HG03354 (cell line): ENCODE results near the gene TBPL2.
"Not testable (repeated sequence)": the region's sequence is repeated elsewhere in the genome, so short reads cannot be mapped to it uniquely, and the experiment has no call there.

ENCODE experiments used
- ATAC-seq: cut with Tn5 transposase; IDR thresholded peaks from one replicate; pipeline ENCODE4 v1.9.1; 2021; ENCODE audit warnings: mild to moderate bottlenecking; ENCODE audit not compliant: unreplicated experiment, poor library complexity, severe bottlenecking

The TBPL2 gene

DNA sequence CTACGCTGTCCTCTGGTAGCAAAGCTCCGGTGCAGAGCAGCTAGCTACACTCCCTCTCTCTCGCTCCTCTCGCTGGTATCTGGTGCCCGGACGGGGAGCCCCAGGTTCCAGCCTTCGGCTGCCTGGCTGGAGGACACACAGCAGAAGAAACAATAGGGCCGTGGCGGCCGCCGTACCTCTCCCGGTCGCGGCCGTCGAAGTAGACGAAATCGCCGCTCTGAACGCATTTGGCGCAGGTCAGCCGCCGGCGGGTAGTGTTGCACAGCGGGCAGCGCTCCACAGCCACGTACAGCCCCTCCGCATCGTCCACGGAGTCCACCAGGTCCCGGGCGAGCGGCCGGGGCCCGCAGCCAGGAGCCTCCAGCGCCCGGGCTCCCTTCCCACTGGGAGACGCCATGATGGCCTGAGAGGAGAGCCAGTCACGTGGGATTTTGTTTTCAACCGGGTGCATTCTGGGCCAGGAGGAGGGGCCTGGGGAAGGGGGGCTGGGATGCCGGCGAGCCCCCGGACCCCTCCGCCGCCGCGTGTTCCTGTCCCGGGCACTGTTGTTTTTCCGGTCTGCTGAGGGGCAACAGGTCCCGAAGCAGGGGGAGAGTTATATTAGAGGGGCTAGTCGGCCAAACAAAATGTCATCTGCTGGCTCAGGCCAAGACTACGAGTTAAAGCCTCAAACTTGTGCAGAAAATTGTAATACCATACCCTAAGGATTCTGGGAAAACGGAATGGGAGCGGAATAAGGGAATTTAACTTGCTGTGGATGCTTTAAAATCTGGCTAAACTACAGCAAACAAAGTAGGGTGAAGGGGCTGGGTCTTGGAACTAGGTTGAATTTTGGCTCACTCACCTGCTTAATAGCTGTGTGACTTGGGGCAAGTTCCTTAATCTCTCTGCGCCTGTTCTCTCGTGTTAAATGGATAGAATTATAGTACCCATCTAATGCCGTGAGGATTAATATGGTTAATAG, 28.7 kb downstream of the TBPL2 start, which contains the start of gene ATG14:
Gene ATG14 (minus strand): TSS at position 405 of the 964 bp plus-strand sequence. CDS start 8 bp downstream, at position 397.
- ATAC-seq, result peak; percentile 97

DNA sequence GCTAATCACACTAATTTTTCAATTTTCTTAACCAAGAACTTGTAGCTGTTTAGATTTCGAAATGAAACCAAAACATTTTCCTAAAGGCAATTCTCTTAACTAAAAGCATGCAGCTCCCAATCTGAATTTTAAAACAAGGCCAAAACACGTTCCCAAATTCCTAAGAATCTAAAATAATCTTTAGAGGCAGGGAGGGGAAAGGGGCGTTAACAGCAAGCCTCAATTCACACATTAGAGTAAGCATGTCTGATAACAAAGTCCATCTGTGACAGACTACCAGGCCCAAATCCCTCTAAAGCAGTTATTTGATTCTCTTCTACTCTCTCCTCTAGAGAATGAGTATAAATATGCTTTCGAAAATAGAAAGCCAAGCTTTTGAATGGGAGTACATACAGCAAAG, 29.5 kb downstream of the TBPL2 start:
- ATAC-seq, result no peak

DNA sequence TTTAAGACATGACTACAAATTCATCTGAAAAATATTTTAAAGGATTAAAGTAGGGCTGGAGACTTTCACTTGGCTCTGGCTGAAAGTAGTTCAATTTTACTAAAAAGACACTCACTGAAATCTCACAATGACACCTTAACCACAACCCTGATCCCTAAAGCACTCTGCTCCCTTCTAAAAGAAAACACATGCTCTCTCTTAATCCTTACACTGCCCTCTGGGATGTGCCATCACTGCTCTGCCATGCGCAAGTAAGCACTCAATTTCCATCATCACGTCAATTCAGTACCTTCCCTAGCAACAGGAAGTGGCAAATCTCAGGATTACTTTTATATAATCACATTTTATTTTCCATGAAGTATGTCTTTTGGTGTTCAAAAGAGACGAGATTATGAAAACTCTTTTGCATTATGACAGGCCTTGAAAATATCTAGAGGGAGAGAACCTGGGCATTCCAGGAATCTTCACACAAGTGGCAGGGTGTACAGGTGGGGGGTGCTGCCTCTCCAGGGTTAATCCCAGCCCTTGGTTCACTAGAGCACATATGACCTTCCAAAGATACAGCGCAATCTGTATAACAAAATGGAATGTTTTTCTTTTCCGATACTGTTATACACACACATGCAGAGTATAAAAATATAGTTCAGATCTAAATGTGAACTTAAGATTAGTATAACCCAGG, 36.1 kb downstream of the TBPL2 start:
- ATAC-seq, result no peak

DNA sequence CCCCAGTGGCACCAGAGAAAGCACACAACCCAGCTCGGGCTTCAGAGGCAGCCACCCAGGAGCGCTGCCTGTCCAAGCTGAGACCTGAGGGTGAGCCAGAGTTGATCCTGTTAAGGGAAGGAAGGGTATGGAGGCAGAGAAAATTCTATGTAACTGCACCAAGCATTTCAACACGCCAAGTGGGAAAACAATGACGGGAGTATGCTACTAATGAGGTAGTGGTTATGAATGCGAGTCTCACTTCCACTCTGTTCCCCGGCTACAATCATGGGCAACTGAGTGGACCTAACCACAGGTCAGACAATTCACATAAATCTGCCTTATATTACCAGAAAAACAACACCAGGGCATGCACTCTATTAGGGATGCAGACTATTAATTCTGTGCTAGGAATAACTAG, 38.7 kb downstream of the TBPL2 start:
- ATAC-seq, result no peak

DNA sequence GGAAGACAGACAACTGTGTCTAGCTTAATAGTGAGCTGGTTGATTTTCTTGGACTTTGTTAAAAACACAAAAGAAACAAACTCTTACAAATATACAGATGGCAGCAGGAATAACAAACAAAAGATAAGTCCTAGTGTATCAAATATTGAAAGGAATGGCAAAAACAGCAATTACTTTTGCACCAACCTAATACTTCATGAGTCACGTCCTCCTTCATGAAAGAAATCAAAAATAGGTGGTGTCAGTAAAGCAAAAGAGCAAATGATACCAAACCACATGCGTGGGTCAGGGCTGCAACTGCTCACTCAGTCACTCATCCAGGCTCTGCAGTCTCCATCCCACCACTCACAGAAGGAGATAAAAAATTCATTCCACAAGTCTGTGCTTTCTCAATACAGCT, 40.6 kb downstream of the TBPL2 start:
- ATAC-seq, result no peak

DNA sequence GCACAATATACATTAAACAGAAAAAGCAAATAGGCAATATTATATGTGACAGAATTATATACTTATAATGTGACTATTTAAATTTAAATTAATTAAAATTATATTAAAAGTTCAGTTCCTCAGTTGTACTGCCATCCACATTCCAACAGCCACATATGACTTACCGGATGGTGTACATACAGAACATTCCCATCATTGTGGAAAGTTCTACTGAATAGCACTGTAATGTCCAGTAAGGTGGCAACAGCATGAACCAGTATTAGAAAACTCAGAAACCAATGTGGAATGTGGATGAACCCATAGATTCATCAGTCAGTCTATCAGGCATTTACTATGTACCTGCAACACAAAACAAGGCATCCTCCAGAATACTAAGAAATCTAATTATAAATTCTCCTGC, 41.2 kb downstream of the TBPL2 start:
- no peak for ATAC-seq

DNA sequence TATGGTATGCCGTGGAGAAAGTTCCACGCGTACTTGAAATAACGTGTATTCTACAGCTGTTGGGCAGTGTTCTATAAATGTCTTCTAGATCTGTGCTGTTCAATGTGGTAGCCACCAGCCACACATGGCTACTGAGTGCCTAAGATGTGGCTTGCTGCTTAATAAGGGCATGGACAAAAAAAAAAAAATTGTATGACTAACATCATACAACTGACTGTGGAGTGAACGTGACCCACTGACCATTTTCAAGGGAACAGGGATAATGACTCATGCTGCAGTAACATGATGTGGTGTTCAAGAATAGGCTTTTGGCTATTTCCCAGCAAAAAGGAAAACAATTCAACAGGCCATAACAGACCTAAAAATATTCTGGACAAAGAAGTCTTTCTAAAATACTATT, 41.7 kb downstream of the TBPL2 start:
- no peak for ATAC-seq

DNA sequence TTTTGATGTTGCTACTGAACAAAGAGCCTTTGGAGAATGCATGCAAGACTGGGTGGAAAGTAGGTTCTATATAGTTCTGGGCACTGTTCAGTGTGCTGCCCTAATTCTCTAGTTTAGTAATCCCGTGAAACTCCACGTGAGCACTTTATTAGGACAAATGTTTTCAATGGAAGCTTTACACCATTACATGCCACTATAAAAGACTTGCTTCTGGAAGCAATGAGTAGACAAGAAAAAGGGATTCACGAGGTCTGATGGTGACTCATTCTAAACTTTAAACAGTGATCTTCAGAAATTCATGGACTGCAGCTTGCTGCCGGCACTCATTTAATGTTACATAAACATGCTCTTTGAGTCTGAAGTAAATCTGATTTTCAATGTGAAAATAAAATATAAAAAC, 51.1 kb downstream of the TBPL2 start:
- no peak for ATAC-seq

DNA sequence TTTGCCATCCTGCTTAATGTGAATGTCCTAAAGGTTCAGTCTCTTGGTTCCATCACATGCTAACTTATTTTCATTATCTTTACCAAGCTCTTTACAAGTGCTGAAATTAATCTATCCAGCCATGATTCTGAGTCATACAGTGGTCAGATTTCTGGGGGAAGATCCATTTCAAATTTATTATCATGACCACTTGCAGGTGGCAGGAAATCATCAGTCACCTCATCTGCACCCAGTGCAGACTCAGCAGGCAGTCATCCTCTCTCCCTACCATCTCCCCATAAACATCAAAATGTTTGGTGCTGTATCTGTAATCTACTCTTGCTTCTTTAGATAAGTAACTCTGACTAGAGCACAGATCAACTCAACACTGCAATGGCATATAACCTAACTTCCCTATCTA, 52.3 kb downstream of the TBPL2 start:
- no peak for ATAC-seq

DNA sequence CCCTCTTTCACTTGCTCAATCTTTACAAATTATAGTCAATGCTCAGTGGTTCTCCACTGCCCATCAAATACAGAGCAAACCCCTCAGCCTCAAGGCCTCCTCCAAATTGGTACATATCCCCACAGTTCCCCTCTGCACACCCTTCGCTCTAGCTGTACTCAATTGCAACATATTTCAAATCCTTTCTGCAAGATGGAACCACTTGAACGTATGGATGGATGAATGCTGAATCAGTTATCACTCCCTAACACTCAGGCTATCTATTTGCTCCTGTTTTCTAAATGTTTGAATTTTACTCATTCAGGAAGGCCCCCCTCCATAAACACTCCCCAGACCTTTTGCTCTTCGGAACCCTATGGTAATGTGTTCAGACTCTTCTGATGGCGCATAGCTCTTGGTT, 53.3 kb downstream of the TBPL2 start:
- ATAC-seq, result no peak

DNA sequence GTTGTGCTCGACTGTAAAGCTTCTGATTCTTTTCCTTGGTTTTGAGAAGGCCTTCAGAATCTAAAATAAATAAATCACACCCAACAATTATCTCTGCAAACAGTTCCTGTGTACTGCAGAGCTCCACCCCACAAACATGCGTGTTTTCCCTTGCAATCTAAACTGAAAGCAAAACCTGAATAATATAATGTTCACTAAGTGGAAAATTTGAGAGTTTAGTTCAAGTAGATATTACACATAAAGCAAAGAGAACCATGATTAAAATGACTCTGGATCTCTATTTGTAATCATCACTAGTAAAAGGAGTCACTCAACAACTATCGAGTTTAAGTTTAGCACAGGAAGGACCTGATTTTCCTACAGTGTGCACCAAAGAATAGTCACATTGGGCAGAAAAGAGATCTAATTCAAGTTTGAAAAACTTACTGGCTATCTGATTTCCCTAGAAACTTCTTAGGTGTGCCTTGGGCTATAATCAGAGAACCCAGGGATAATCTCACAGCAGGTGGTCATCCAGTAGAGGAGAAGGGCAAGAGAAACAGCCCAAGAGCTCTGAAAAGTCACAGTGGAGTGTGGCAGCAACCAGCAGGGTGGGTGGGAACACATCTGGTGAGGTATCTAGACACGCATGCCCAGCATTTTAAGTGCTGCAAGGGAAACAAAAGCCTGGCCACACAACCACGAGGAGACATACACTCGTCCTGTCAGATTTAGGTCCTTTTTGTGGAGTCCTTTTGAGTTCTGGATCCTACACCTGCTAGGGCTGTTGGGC, 54.2 kb downstream of the TBPL2 start:
- no peak for ATAC-seq

DNA sequence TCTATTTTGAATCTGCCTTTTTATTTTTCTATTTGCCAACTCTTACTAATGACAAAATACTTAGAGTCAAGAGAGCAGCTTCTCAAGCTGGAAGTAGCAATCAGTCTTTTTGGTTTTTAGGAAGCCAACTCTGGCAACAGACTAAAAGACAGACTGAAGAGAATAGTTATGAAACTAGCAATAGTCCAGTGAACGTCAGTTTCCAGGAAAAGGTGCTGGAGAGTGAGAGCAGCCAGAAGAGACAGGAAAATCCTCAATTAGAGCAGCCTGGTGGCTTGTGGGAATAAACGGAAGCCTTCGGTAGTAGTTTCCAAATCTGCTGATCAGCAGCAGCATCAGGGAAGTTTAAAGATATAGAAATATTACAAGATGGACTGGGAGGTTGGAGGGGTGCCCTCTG, 55.9 kb downstream of the TBPL2 start:
- ATAC-seq, result no peak

DNA sequence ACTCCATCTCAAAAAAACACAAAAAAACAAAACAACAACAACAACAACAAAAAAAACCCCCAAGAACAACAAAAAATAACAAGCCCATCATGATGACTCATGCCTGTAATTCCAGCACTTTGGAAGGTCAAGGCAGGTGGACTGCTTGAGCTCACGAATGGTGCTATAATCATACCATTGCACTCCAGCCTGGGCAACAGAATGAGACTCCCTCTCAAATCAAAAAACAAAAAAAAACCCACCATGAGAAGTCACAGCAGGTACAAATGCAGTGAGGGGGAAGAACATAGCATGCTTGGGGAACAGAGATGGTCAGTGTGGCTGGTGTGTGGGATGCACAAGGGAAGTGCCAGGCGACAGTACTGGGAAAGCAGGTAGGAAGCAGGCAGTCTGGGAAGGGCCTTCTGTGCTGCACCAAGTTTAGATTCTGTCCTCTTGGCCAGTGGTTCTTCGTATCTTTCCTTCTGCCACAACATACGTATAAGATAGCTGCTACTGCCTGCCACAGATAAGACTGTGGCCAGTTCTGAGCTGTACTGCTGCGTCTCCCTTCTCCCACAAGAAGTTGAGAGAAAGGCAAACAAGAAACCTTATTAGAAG, 56.8 kb downstream of the TBPL2 start:
- no peak for ATAC-seq

DNA sequence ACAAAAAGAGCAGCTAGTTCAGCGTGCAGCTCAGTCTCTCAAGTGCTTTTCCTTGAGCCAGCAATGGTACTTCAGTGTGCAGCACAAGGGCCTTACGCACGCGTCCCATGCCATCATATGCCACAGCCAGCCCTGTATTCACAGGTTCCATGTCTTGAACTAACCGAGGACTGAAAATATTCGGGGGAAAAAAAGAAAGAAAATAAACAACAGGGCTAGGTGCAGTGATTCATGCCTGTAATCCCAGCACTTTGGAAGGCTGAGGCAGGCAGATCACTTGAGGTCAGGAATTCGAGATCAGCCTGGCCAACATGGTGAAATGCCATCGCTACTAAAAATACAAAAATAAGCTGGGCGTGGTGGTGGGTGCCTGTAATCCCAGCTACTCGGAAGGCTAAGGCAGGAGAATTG, 57.4 kb downstream of the TBPL2 start:
- not testable (repeated sequence) for ATAC-seq

DNA sequence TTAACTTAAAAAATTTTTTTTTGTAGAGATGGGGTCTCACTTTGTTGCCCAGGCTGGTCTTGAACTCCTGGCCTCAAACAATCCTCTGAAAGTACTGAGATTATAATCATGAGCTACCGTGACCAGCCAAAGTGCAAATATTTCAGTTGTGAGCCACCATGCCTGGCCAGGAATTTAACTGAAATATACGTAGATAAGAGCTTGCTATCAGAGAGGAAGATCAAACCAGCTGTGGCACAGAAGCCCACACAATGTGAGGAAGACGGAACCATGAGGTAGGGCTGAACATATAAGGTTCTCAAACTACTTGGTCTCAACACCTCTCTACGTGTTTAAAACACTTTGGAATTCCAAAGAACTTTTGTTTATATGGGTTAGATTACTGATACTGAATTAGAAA, 57.9 kb downstream of the TBPL2 start:
- ATAC-seq, result no peak

DNA sequence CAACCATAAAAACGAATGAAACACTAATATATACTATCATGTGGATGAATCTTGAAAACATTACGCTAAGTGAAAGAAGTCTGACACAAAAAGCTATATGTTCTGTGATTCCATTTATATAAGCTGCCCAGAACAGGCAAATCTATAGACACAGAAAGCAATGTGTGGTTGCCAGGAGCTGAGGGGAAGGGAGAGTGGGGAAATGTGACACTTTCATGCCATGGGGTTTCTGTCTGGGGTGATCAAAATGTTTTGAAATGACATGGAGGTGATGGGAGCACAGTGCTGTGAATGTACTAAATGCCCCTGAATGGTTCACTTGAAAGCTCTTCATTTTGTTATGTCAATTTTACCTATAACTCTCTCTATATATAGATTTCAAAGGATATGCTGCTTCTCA, 58.9 kb downstream of the TBPL2 start:
- ATAC-seq, result no peak

DNA sequence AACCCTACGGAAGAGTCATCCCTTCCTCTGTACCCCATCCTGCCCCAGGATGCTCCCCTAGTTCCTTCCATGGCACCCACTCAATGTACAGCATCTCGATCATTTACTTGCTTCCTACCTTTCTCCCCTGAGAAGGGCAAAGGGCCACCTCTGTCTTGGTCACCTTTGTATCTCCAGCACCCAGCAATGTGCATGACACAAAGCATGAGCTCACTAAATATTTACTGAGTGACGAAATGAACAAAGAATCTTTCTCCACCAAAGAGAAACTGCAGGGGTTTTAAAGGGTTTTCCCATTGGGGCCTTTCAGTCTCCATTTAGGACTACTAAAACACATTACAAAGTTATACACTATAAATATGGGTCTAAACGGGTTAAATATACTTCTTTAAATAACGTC, 59.4 kb downstream of the TBPL2 start:
- no peak for ATAC-seq

DNA sequence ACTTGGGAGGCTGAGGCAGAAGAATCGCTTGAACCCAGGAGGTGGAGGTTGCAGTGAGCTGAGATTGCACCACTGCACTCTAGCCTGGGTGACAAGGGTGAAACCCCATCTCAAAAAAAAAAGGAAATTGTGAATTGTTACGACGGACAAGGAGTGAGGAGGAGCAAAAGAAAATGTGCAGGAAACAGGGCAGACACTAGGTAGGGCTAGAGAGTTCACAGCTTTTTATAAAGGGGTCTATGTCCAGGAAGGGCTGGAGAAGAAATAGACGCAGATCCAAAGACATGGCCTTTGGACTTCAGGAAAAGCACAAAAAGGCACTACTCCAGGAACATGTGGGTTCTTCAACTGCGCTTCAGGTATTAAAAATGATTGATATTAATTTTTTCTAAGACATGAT, 63.2 kb downstream of the TBPL2 start:
- ATAC-seq, result no peak

DNA sequence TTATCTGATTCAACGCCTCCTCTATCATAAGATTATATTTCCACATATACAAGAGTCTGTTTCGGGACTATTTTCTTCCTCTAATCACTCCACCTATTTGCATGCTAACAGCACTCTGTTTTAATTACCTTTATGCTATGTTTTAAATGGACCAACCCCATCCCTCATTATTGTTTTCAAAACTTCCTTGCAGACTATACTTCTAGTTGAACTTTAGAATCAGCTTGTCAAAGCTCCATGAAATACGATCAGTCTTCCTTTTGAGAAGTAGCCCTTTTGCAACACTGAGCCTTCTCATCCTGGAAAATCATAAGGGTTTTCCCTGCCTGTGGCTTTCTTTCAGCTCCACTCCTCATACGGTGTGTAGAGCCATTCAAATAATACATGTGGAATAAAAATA, 65.6 kb downstream of the TBPL2 start:
- no peak for ATAC-seq
